H1 (cell line): ENCODE data around the gene SRSF3. TPM values are rescaled to one million over a fixed set of nuclear protein-coding genes. Genes with fewer than 3 reads are reported as not detected.

Source experiments
- CTBP2 ChIP-seq: IDR thresholded peaks from 2 replicates; pipeline ENCODE4 v1.7.0; 2011; ENCODE audit warnings: borderline replicate concordance, mild to moderate bottlenecking, moderate library complexity, mixed read lengths, low read length; ENCODE audit not compliant: insufficient read depth, insufficient read length
- SIRT6 ChIP-seq: IDR thresholded peaks from one replicate; pipeline ENCODE4 v1.7.1; 2012; ENCODE audit warnings: low read length, inconsistent platforms
- polyA plus RNA-seq, 7 experiments: library from polyadenylated mRNA; depleted of rRNA in 3 of 7; stranded (reverse) in 5 of 7; unstranded in 2 of 7; fragments of >200 nt in 5 of 7; fragments of 200-250 nt in 2 of 7; gene quantifications; 1 replicate in 5 of 7; 2 replicates in 1 of 7; 4 replicates in 1 of 7; pipeline versions ENCODE4 v1.2.1 to v1.2.3, GENCODE V29; 2011 to 2013; ENCODE audit warnings: missing spikeins in 2 of 7, mixed read lengths in 2 of 7
- total RNA-seq: library from RNA; stranded (reverse); fragmentation: NEBNext Ultra II Directional; extraction: Animal tissue kit (Norgen Biotek cat#: 25700); gene quantifications from 2 replicates; pipeline ENCODE4 v1.2.1, GENCODE V29; 2021

Gene SRSF3
- total and polyA plus RNA-seq, 2 of the 8 experiments (the other 6 are each of a cell fraction or from before 2014, with no cell fraction given): 471 to 689 TPM

- no peak for TF ChIP-seq SIRT6
- TF ChIP-seq CTBP2: no peak
Observed at GRCh38 chr6:36546920-36547645, 47.1 kb upstream of the SRSF3 start, which contains the start of gene STK38 (continued).
